Measurements from ENCODE around the gene DHRSX.

Gene DHRSX

DNA sequence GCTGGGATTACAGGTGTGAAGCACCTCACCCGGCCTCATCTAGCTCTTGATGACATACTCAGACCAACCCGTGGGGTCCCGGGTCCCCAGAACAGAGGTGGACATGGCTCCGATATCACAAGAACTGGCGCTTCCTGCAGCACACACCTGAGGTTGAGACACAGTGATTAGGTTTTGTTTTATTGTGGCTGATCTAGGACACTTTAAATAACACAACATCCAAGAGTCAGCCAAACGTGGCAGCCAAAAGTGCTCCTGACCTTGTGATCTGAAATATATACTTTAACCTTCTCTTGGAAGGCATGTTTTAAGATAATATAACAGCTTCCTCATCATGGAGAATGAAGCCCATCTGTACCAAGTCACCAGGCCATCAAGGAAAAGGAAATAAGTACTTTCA is 198.9 kb downstream of the DHRSX start:
- Histone ChIP-seq H3K9ac (ENCODE audit: low read length) (no peak overlapping the region), H3K27me3 (ENCODE audit: low read length) (no peaks in the 10 kb centered on the region), H3K9me3 (ENCODE audit: insufficient read depth, low read length) (no peaks in the 10 kb centered on the region), H3K36me3 (ENCODE audit: low read length) (no peaks in the 10 kb centered on the region), H3F3A (ENCODE audit: insufficient read depth) (no peaks in the 10 kb centered on the region), H3K4me3 (ENCODE audit: insufficient read depth, low read length, poor library complexity, severe bottlenecking) (no peak overlapping the region), H3K27ac (ENCODE audit: low read depth, low read length) (no peak overlapping the region), H3K79me2 (ENCODE audit: insufficient read depth, low read length) (no peaks in the 10 kb centered on the region), H2AFZ (ENCODE audit: low read depth, low read length, severe bottlenecking) (no peak overlapping the region), H4K20me1 (ENCODE audit: low read depth, low read length) (no peaks in the 10 kb centered on the region), H3K9me2 (replicated peaks; ENCODE audit: insufficient read depth, low read length) (no peaks in the 10 kb centered on the region), H3K4me2 (ENCODE audit: low read depth, low read length, poor library complexity, severe bottlenecking) (no peak overlapping the region)
- TF ChIP-seq, protein P1, sequence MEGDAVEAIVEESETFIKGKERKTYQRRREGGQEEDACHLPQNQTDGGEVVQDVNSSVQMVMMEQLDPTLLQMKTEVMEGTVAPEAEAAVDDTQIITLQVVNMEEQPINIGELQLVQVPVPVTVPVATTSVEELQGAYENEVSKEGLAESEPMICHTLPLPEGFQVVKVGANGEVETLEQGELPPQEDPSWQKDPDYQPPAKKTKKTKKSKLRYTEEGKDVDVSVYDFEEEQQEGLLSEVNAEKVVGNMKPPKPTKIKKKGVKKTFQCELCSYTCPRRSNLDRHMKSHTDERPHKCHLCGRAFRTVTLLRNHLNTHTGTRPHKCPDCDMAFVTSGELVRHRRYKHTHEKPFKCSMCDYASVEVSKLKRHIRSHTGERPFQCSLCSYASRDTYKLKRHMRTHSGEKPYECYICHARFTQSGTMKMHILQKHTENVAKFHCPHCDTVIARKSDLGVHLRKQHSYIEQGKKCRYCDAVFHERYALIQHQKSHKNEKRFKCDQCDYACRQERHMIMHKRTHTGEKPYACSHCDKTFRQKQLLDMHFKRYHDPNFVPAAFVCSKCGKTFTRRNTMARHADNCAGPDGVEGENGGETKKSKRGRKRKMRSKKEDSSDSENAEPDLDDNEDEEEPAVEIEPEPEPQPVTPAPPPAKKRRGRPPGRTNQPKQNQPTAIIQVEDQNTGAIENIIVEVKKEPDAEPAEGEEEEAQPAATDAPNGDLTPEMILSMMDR (IDR thresholded peaks at IDR 0.05; ENCODE audit: insufficient read depth, low read length, poor library complexity, severe bottlenecking), result no peak
- TF ChIP-seq EZH2phosphoT487 (conservative IDR thresholded peaks at IDR 0.05; ENCODE audit: low read length), result no peak

DNA sequence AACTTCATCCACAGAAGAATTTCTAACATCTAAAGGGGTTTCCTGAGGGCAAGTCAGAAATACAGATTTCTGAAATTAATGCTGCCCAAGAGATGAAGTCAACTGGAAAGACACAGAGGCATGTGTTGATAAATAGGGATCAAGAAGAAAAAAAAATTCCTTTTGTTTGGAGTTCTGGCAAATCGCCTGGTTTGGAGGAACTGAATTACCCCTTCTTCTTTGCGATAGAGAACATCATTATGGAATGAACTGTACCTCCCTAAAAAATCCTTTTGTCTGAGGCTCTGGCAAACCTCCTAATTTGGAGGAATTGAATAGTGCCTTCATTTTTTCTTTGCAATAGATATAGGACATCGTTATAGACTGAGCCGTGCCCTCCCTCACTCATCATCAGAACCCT is 200.9 kb downstream of the DHRSX start:
- no peak for TF ChIP-seq EZH2phosphoT487 (conservative IDR thresholded peaks at IDR 0.05; ENCODE audit: low read length)
- TF ChIP-seq, protein P1 (IDR thresholded peaks at IDR 0.05; ENCODE audit: insufficient read depth, low read length, poor library complexity, severe bottlenecking), result no peak
- Histone ChIP-seq H3K27me3 (ENCODE audit: low read length) (no peaks in the 10 kb centered on the region), H3K27ac (ENCODE audit: low read depth, low read length) (no peak overlapping the region), H3K4me3 (ENCODE audit: insufficient read depth, low read length, poor library complexity, severe bottlenecking) (no peak overlapping the region), H4K20me1 (ENCODE audit: low read depth, low read length) (no peaks in the 10 kb centered on the region), H3K79me2 (ENCODE audit: insufficient read depth, low read length) (no peaks in the 10 kb centered on the region), H3K4me2 (ENCODE audit: low read depth, low read length, poor library complexity, severe bottlenecking) (no peak overlapping the region), H2AFZ (ENCODE audit: low read depth, low read length, severe bottlenecking) (no peak overlapping the region), H3K9ac (ENCODE audit: low read length) (no peak overlapping the region), H3K9me3 (ENCODE audit: insufficient read depth, low read length) (no peaks in the 10 kb centered on the region), H3K36me3 (ENCODE audit: low read length) (no peaks in the 10 kb centered on the region), H3F3A (ENCODE audit: insufficient read depth) (no peaks in the 10 kb centered on the region), H3K9me2 (replicated peaks; ENCODE audit: insufficient read depth, low read length) (no peaks in the 10 kb centered on the region)

- no peaks in the 10 kb centered on the region for H3K9me3 ChIP-seq (ENCODE audit: insufficient read depth, low read length)
- no peaks in the 10 kb centered on the region for H3K79me2 ChIP-seq (ENCODE audit: insufficient read depth, low read length)
- H3K27ac ChIP-seq (ENCODE audit: low read depth, low read length), result no peak overlapping the region
- no peak overlapping the region for H3K9ac ChIP-seq (ENCODE audit: low read length)
- no peak for TF ChIP-seq EZH2phosphoT487 (conservative IDR thresholded peaks at IDR 0.05; ENCODE audit: low read length)
- TF ChIP-seq, protein P1 (IDR thresholded peaks at IDR 0.05; ENCODE audit: insufficient read depth, low read length, poor library complexity, severe bottlenecking), result no peak
- H3K36me3 ChIP-seq (ENCODE audit: low read length), result no peaks in the 10 kb centered on the region
- no peak overlapping the region for H3K4me2 ChIP-seq (ENCODE audit: low read depth, low read length, poor library complexity, severe bottlenecking)
- H2AFZ ChIP-seq (ENCODE audit: low read depth, low read length, severe bottlenecking), result no peak overlapping the region
- H4K20me1 ChIP-seq (ENCODE audit: low read depth, low read length), result no peaks in the 10 kb centered on the region
- H3F3A ChIP-seq (ENCODE audit: insufficient read depth), result no peaks in the 10 kb centered on the region
- H3K27me3 ChIP-seq (ENCODE audit: low read length), result no peaks in the 10 kb centered on the region
- H3K9me2 ChIP-seq (replicated peaks; ENCODE audit: insufficient read depth, low read length), result no peaks in the 10 kb centered on the region
- H3K4me3 ChIP-seq (ENCODE audit: insufficient read depth, low read length, poor library complexity, severe bottlenecking), result no peak overlapping the region
Observed at GRCh38 chrX:2286731-2287130, 214.0 kb downstream of the DHRSX start.

Measured in SU-DHL-6 (cell line).